ENCODE data around the gene MPZL1.

Gene MPZL1

DNA sequence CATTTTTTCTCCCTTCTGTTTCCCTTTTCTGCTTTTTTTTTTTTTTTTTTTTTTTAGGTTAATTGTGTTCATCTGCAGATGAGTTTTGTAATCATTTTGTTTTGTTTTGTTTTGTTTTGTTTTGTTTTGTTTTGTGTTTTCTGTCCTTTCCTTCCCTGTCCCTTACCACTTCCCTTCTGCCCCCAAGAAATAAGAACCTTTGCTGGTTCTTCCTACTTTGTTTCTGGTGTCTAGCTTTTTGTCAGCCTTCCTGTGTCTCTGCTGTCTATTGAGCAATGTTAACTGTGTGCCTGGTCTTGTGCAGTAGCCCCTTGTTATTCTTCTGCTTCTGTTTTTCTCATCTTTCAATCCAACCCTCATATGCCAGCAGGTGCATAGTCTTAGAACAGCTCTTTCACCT is 46.0 kb downstream of the MPZL1 start:
- H3K4me1 ChIP-seq (ENCODE audit: control insufficient read depth, low read length) = no peaks in the 10 kb centered on the region
- H3K9me3 ChIP-seq (ENCODE audit: control insufficient read depth, insufficient read depth, low read length) = no peaks in the 10 kb centered on the region
- no peaks in the 10 kb centered on the region for H4K20me1 ChIP-seq (ENCODE audit: control insufficient read depth, insufficient read depth, low read depth, low read length)
- H3K36me3 ChIP-seq (ENCODE audit: control insufficient read depth, low read length) = peaks cover 46% of the 10 kb centered on the region
- no peaks in the 10 kb centered on the region for H3K9me2 ChIP-seq (replicated peaks; ENCODE audit: control insufficient read depth, low read length)
- H3F3A ChIP-seq (ENCODE audit: control insufficient read depth, insufficient read depth) = no peaks in the 10 kb centered on the region
- H3K27me3 ChIP-seq (ENCODE audit: control insufficient read depth, low read length) = no peaks in the 10 kb centered on the region
- no peak overlapping the region for H3K4me3 ChIP-seq (ENCODE audit: low read length)
- no peak overlapping the region for H3K27ac ChIP-seq (ENCODE audit: low read depth, low read length)
- H3K79me2 ChIP-seq (ENCODE audit: control insufficient read depth, low read length) = peaks cover 7% of the 10 kb centered on the region
- TF ChIP-seq, protein P1, sequence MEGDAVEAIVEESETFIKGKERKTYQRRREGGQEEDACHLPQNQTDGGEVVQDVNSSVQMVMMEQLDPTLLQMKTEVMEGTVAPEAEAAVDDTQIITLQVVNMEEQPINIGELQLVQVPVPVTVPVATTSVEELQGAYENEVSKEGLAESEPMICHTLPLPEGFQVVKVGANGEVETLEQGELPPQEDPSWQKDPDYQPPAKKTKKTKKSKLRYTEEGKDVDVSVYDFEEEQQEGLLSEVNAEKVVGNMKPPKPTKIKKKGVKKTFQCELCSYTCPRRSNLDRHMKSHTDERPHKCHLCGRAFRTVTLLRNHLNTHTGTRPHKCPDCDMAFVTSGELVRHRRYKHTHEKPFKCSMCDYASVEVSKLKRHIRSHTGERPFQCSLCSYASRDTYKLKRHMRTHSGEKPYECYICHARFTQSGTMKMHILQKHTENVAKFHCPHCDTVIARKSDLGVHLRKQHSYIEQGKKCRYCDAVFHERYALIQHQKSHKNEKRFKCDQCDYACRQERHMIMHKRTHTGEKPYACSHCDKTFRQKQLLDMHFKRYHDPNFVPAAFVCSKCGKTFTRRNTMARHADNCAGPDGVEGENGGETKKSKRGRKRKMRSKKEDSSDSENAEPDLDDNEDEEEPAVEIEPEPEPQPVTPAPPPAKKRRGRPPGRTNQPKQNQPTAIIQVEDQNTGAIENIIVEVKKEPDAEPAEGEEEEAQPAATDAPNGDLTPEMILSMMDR (IDR thresholded peaks at IDR 0.05; ENCODE audit: low read depth, low read length, poor library complexity, severe bottlenecking) = no peak
- TF ChIP-seq EZH2phosphoT487 (IDR thresholded peaks at IDR 0.05; ENCODE audit: borderline replicate concordance, low read length) = no peak
- H3K4me2 ChIP-seq (ENCODE audit: low read length) = no peak overlapping the region

DNA sequence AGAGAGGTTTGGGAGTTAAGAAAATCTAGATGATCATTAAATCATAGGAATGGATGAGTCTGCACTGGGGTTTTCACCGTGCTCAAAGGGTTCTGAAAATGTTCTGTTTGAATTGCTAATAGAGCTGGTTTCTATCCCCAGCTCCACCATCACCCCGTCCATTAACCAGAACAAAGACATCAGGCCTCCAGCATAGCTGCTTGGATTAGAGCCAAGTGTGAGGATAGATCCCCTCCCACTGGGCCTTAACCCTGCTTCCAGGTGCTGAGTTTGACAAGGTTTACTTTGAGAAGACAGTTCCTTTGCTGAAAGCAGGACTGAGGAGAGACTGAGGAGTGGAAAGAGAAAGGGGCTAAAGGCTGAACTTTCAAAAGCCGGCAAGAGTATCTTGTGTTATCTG is 48.3 kb downstream of the MPZL1 start:
- Histone ChIP-seq H3K27me3 (ENCODE audit: control insufficient read depth, low read length) (no peaks in the 10 kb centered on the region), H3K9me2 (replicated peaks; ENCODE audit: control insufficient read depth, low read length) (no peaks in the 10 kb centered on the region), H3K4me1 (ENCODE audit: control insufficient read depth, low read length) (no peaks in the 10 kb centered on the region), H3F3A (ENCODE audit: control insufficient read depth, insufficient read depth) (no peaks in the 10 kb centered on the region), H3K9me3 (ENCODE audit: control insufficient read depth, insufficient read depth, low read length) (no peaks in the 10 kb centered on the region), H4K20me1 (ENCODE audit: control insufficient read depth, insufficient read depth, low read depth, low read length) (no peaks in the 10 kb centered on the region), H3K4me2 (ENCODE audit: low read length) (no peak overlapping the region), H3K36me3 (ENCODE audit: control insufficient read depth, low read length) (peaks cover 68% of the 10 kb centered on the region), H3K79me2 (ENCODE audit: control insufficient read depth, low read length) (no peaks in the 10 kb centered on the region), H3K4me3 (ENCODE audit: low read length) (no peak overlapping the region), H3K27ac (ENCODE audit: low read depth, low read length) (no peak overlapping the region)
- no peak for TF ChIP-seq EZH2phosphoT487 (IDR thresholded peaks at IDR 0.05; ENCODE audit: borderline replicate concordance, low read length)
- TF ChIP-seq, protein P1 (IDR thresholded peaks at IDR 0.05; ENCODE audit: low read depth, low read length, poor library complexity, severe bottlenecking) = no peak

DNA sequence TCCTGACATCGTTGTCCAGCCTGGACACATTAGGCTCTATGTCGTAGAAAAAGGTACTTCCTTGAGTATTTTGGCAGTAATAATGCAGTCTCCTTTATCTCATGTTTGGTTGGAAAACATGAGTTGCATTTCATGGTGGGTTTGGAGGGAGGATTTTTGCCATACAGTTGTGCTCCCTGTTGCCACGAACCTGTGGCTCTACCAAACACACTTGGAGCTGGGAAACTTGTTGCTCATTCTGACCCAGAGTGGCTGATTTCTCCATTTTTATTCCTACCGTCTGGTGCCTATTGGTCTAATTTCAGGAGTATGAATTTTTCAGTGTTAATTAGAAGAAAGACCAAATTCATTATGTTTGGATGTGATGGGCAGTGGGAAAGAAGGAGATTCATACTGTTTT is 50.7 kb downstream of the MPZL1 start:
- no peaks in the 10 kb centered on the region for H3K79me2 ChIP-seq (ENCODE audit: control insufficient read depth, low read length)
- H3K27ac ChIP-seq (ENCODE audit: low read depth, low read length) = no peak overlapping the region
- H3K4me1 ChIP-seq (ENCODE audit: control insufficient read depth, low read length) = no peaks in the 10 kb centered on the region
- no peaks in the 10 kb centered on the region; the same call in 1 of the 2 replicates for H3K9me2 ChIP-seq (replicated peaks; ENCODE audit: control insufficient read depth, low read length)
- no peaks in the 10 kb centered on the region for H3F3A ChIP-seq (ENCODE audit: control insufficient read depth, insufficient read depth)
- no peak overlapping the region for H3K4me3 ChIP-seq (ENCODE audit: low read length)
- no peak overlapping the region for H3K4me2 ChIP-seq (ENCODE audit: low read length)
- H4K20me1 ChIP-seq (ENCODE audit: control insufficient read depth, insufficient read depth, low read depth, low read length) = no peaks in the 10 kb centered on the region
- H3K36me3 ChIP-seq (ENCODE audit: control insufficient read depth, low read length) = peaks cover 80% of the 10 kb centered on the region
- H3K27me3 ChIP-seq (ENCODE audit: control insufficient read depth, low read length) = no peaks in the 10 kb centered on the region
- TF ChIP-seq EZH2phosphoT487 (IDR thresholded peaks at IDR 0.05; ENCODE audit: borderline replicate concordance, low read length) = no peak
- TF ChIP-seq, protein P1 (IDR thresholded peaks at IDR 0.05; ENCODE audit: low read depth, low read length, poor library complexity, severe bottlenecking) = no peak
- no peaks in the 10 kb centered on the region for H3K9me3 ChIP-seq (ENCODE audit: control insufficient read depth, insufficient read depth, low read length)

DNA sequence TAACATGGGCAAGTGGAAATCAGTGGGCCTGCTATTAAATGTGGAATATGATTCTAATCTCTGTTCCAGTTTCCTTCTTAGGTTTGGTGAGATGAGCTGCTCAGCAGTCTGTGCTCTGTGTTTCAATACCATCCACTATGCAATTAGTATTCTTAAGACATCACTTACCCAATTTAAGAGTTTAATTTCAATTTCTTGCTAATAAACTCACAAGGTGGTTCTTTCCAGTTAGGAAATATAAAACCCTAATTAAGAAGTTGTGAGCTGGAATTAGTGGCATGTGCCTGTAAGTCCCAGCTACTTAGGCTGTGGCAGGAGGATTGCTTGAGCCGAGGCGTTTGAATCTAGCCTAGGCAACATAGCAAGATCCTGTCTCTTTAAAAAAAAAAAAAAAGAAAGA is 51.7 kb downstream of the MPZL1 start:
- H3K36me3 ChIP-seq (ENCODE audit: control insufficient read depth, low read length) = peaks cover 73% of the 10 kb centered on the region
- no peaks in the 10 kb centered on the region for H3K27me3 ChIP-seq (ENCODE audit: control insufficient read depth, low read length)
- no peaks in the 10 kb centered on the region for H3K4me1 ChIP-seq (ENCODE audit: control insufficient read depth, low read length)
- H4K20me1 ChIP-seq (ENCODE audit: control insufficient read depth, insufficient read depth, low read depth, low read length) = no peaks in the 10 kb centered on the region
- TF ChIP-seq, protein P1 (IDR thresholded peaks at IDR 0.05; ENCODE audit: low read depth, low read length, poor library complexity, severe bottlenecking) = no peak
- TF ChIP-seq EZH2phosphoT487 (IDR thresholded peaks at IDR 0.05; ENCODE audit: borderline replicate concordance, low read length) = no peak
- H3K4me3 ChIP-seq (ENCODE audit: low read length) = no peak overlapping the region
- no peaks in the 10 kb centered on the region; the same call in 1 of the 2 replicates for H3K9me2 ChIP-seq (replicated peaks; ENCODE audit: control insufficient read depth, low read length)
- no peaks in the 10 kb centered on the region for H3K9me3 ChIP-seq (ENCODE audit: control insufficient read depth, insufficient read depth, low read length)
- H3F3A ChIP-seq (ENCODE audit: control insufficient read depth, insufficient read depth) = no peaks in the 10 kb centered on the region
- no peak overlapping the region for H3K27ac ChIP-seq (ENCODE audit: low read depth, low read length)
- H3K79me2 ChIP-seq (ENCODE audit: control insufficient read depth, low read length) = no peaks in the 10 kb centered on the region
- H3K4me2 ChIP-seq (ENCODE audit: low read length) = no peak overlapping the region

Measured in DOHH2 (cell line).